NOMO-1 treated with dmso at 0.1 percent for 144 hours (cell line): ENCODE measurements around the gene SMIM38.
"Not testable (repeated sequence)": the region's sequence is repeated elsewhere in the genome, so short reads cannot be mapped to it uniquely, and the experiment has no call there.

Experiments used
- DNase-seq: peaks from one replicate; lab custom pipeline; 2025; ENCODE audit not compliant: unreplicated experiment; lab: John Stamatoyannopoulos, UW

SMIM38 gene

GRCh38 chr11:69121621-69122325 lies 34.0 kb upstream of the SMIM38 start:
- no peak for DNase-seq

- DNase-seq: no peak
Measured at GRCh38 chr11:69122326-69122629, 33.5 kb upstream of the SMIM38 start.

GRCh38 chr11:69122630-69123431 lies 32.9 kb upstream of the SMIM38 start:
- no peak for DNase-seq

GRCh38 chr11:69123593-69124545 lies 31.9 kb upstream of the SMIM38 start:
- DNase-seq: no peak

GRCh38 chr11:69125861-69126260 lies 29.9 kb upstream of the SMIM38 start:
- DNase-seq: no peak

- DNase-seq: no peak
Measured at GRCh38 chr11:69126286-69126685, 29.4 kb upstream of the SMIM38 start.

GRCh38 chr11:69127081-69127850 lies 28.5 kb upstream of the SMIM38 start:
- no peak for DNase-seq

- no peak for DNase-seq
Measured at GRCh38 chr11:69127884-69128283, 27.9 kb upstream of the SMIM38 start.

GRCh38 chr11:69129053-69129452 lies 26.7 kb upstream of the SMIM38 start:
- DNase-seq: no peak

GRCh38 chr11:69129647-69130046 lies 26.1 kb upstream of the SMIM38 start:
- no peak for DNase-seq

GRCh38 chr11:69130654-69131053 lies 25.1 kb upstream of the SMIM38 start:
- no peak for DNase-seq

GRCh38 chr11:69131121-69131566 lies 24.6 kb upstream of the SMIM38 start:
- no peak for DNase-seq

GRCh38 chr11:69131644-69132300 lies 24.0 kb upstream of the SMIM38 start:
- DNase-seq: no peak

GRCh38 chr11:69132301-69132670 lies 23.4 kb upstream of the SMIM38 start:
- no peak for DNase-seq

GRCh38 chr11:69133251-69133650 lies 22.5 kb upstream of the SMIM38 start:
- no peak for DNase-seq

- DNase-seq: not testable (repeated sequence)
Measured at GRCh38 chr11:69134182-69134581, 21.6 kb upstream of the SMIM38 start.

GRCh38 chr11:69134957-69135356 lies 20.8 kb upstream of the SMIM38 start:
- no peak for DNase-seq

- no peak for DNase-seq
Measured at GRCh38 chr11:69135420-69136363, 20.0 kb upstream of the SMIM38 start.

GRCh38 chr11:69136471-69136870 lies 19.3 kb upstream of the SMIM38 start:
- DNase-seq: no peak
